RWPE1 (cell line): ENCODE data around the gene SNX18.

Experiments used
- CTCF ChIA-PET: fragments of 350-600 bp; sonication (Branson Sonifier 250); formaldehyde crosslinking; extraction: SDS; loops from one replicate; lab custom pipeline; 2021; lab: Yijun Ruan, JAX
- POLR2A ChIA-PET: fragments of 400-600 bp; formaldehyde crosslinking; extraction: SDS; loops from one replicate; lab custom pipeline; 2020; ENCODE audit warnings: antibody characterized with exemption; ENCODE audit not compliant: low non-redundant PET; lab: Yijun Ruan, JAX
- DNase-seq: peaks from one replicate; pipeline ENCODE4 v3.0.0; 2012; ENCODE audit warnings: low spot score
- H3K27ac ChIP-seq: fragments of 450-650 bp; 2 replicates; pipeline ENCODE4 v1.5.1; 2017
- CTCF ChIP-seq: fragments of 450-650 bp; conservative IDR thresholded peaks from 2 replicates; pipeline ENCODE4 v1.5.1; 2017; ENCODE audit warnings: low read depth, mild to moderate bottlenecking

SNX18 gene

GRCh38 chr5:54545796-54546195, 28.2 kb downstream of the SNX18 start:
- ChIA-PET POLR2A (no interaction called here), CTCF (interaction anchor here (0.7 kb wide), 1 partner anchor 414 kb away, joined by 3 read pairs; no protein-coding TSS in a partner anchor)
- DNase-seq = peak; percentile 48
- H3K27ac ChIP-seq = no peak overlapping the region
- TF ChIP-seq CTCF = no peak

GRCh38 chr5:54547711-54548250, 30.2 kb downstream of the SNX18 start:
- peak; percentile 48 for DNase-seq
- no peak overlapping the region for H3K27ac ChIP-seq
- TF ChIP-seq CTCF = no peak
- ChIA-PET POLR2A (no interaction called here), CTCF (interaction anchor here (0.9 kb wide), 1 partner anchor 30 kb away, joined by 3 read pairs; the partner anchor contains the start of gene SNX18)

- TF ChIP-seq CTCF = no peak
- POLR2A ChIA-PET = no interaction called here
- no peak for DNase-seq
- CTCF ChIA-PET = interaction anchor here (0.6 to 0.9 kb wide), 2 partner anchors 31 to 59 kb away, joined by 3 to 4 read pairs; partner anchors contain the start of gene SNX18
- H3K27ac ChIP-seq = no peak overlapping the region
Measured at GRCh38 chr5:54548565-54548964, 31.0 kb downstream of the SNX18 start.

GRCh38 chr5:54551292-54551691, 33.7 kb downstream of the SNX18 start:
- no peak for TF ChIP-seq CTCF
- POLR2A ChIA-PET = no interaction called here
- CTCF ChIA-PET = interaction anchor here (0.6 kb wide), 1 partner anchor 28 kb away, joined by 4 read pairs; no protein-coding TSS in a partner anchor
- no peak for DNase-seq
- H3K27ac ChIP-seq = no peak overlapping the region

- ChIA-PET POLR2A (no interaction called here), CTCF (interaction anchor here (0.6 kb wide), 1 partner anchor 29 kb away, joined by 4 read pairs; no protein-coding TSS in a partner anchor)
- TF ChIP-seq CTCF = no peak
- no peak overlapping the region for H3K27ac ChIP-seq
- no peak for DNase-seq
Measured at GRCh38 chr5:54551926-54552325, 34.4 kb downstream of the SNX18 start.

- ChIA-PET POLR2A (no interaction called here), CTCF (no interaction called here)
- DNase-seq = no peak
- no peak overlapping the region for H3K27ac ChIP-seq
- TF ChIP-seq CTCF = no peak
Measured at GRCh38 chr5:54552446-54552845, 34.9 kb downstream of the SNX18 start.
